Measurements from ENCODE around the gene SIPA1L3.

Gene SIPA1L3

GRCh38 chr19:38162094-38162493 is 255.1 kb downstream of the SIPA1L3 start:
- 87 to 88% methylated on average over 5 of the region's 5 CpGs for WGBS, 2 experiments
- H3K4me3 ChIP-seq (ENCODE audit: insufficient read depth, low read depth, low read length): no peak overlapping the region

GRCh38 chr19:38162632-38163031 is 255.6 kb downstream of the SIPA1L3 start:
- H3K4me1 ChIP-seq (ENCODE audit: control insufficient read depth, insufficient read depth, low read length): no peaks in the 10 kb centered on the region
- H3K9me3 ChIP-seq (ENCODE audit: control insufficient read depth, low read length): no peaks in the 10 kb centered on the region
- H3K27me3 ChIP-seq (ENCODE audit: control insufficient read depth, insufficient read depth, low read length, poor library complexity, severe bottlenecking): no peaks in the 10 kb centered on the region
- peaks cover 20% of the 10 kb centered on the region for H3K36me3 ChIP-seq (ENCODE audit: control insufficient read depth, insufficient read depth, low read length)
- WGBS, 2 experiments: 94 to 95% methylated on average over 7 of the region's 7 CpGs
- H3K4me3 ChIP-seq (ENCODE audit: insufficient read depth, low read depth, low read length): no peak overlapping the region
- H3K27ac ChIP-seq (ENCODE audit: insufficient read depth, low read depth, low read length, poor library complexity, severe bottlenecking): no peak overlapping the region

More at GRCh38 chr19:38162094-38162493, 255.1 kb downstream of the SIPA1L3 start:
- peaks cover 20% of the 10 kb centered on the region for H3K36me3 ChIP-seq (ENCODE audit: control insufficient read depth, insufficient read depth, low read length)
- no peak overlapping the region for H3K27ac ChIP-seq (ENCODE audit: insufficient read depth, low read depth, low read length, poor library complexity, severe bottlenecking)
- H3K27me3 ChIP-seq (ENCODE audit: control insufficient read depth, insufficient read depth, low read length, poor library complexity, severe bottlenecking): no peaks in the 10 kb centered on the region
- no peaks in the 10 kb centered on the region for H3K9me3 ChIP-seq (ENCODE audit: control insufficient read depth, low read length)
- no peaks in the 10 kb centered on the region for H3K4me1 ChIP-seq (ENCODE audit: control insufficient read depth, insufficient read depth, low read length)

GRCh38 chr19:38163419-38164290 is 256.6 kb downstream of the SIPA1L3 start:
- WGBS, 2 experiments: 95 to 96% methylated on average over 23 of the region's 23 CpGs
- no peak overlapping the region for H3K4me3 ChIP-seq (ENCODE audit: insufficient read depth, low read depth, low read length)
- H3K9me3 ChIP-seq (ENCODE audit: control insufficient read depth, low read length): no peaks in the 10 kb centered on the region
- H3K36me3 ChIP-seq (ENCODE audit: control insufficient read depth, insufficient read depth, low read length): peaks cover 20% of the 10 kb centered on the region
- H3K27ac ChIP-seq (ENCODE audit: insufficient read depth, low read depth, low read length, poor library complexity, severe bottlenecking): no peak overlapping the region
- no peaks in the 10 kb centered on the region for H3K27me3 ChIP-seq (ENCODE audit: control insufficient read depth, insufficient read depth, low read length, poor library complexity, severe bottlenecking)
- no peaks in the 10 kb centered on the region for H3K4me1 ChIP-seq (ENCODE audit: control insufficient read depth, insufficient read depth, low read length)

GRCh38 chr19:38164526-38164925 is 257.5 kb downstream of the SIPA1L3 start:
- Histone ChIP-seq H3K9me3 (ENCODE audit: control insufficient read depth, low read length) (no peaks in the 10 kb centered on the region), H3K27me3 (ENCODE audit: control insufficient read depth, insufficient read depth, low read length, poor library complexity, severe bottlenecking) (no peaks in the 10 kb centered on the region), H3K27ac (ENCODE audit: insufficient read depth, low read depth, low read length, poor library complexity, severe bottlenecking) (no peak overlapping the region), H3K4me1 (ENCODE audit: control insufficient read depth, insufficient read depth, low read length) (peaks cover under 1% of the 10 kb centered on the region), H3K4me3 (ENCODE audit: insufficient read depth, low read depth, low read length) (no peak overlapping the region), H3K36me3 (ENCODE audit: control insufficient read depth, insufficient read depth, low read length) (peaks cover 20% of the 10 kb centered on the region)
- 93% methylated on average over 25 of the region's 25 CpGs for WGBS, 2 experiments

- H3K27me3 ChIP-seq (ENCODE audit: control insufficient read depth, insufficient read depth, low read length, poor library complexity, severe bottlenecking): no peaks in the 10 kb centered on the region
Measured at GRCh38 chr19:38165335-38165734, 258.3 kb downstream of the SIPA1L3 start.

DNA sequence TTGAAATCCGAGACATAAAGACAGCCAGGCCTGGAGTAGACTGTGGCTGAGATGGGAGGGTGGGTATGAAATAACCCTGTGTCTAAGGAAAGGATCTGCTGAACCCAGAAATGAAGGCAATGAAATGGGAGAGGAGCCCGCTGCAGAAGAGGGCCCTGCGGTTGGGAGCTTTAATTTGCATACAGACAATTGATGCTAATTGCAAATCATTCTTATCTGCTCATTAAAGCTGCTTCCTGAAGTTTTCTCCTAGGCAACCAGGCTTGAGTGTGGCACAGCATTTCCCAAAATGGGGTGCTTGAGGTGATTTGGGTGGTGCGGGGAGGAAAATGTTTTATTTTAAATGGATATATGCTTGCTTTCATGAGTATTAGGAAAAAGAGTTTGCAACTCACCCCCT is 261.6 kb downstream of the SIPA1L3 start:
- H3K4me3 ChIP-seq (ENCODE audit: insufficient read depth, low read depth, low read length): no peak overlapping the region
- peaks cover 5% of the 10 kb centered on the region for H3K4me1 ChIP-seq (ENCODE audit: control insufficient read depth, insufficient read depth, low read length)
- H3K27me3 ChIP-seq (ENCODE audit: control insufficient read depth, insufficient read depth, low read length, poor library complexity, severe bottlenecking): no peaks in the 10 kb centered on the region
- H3K36me3 ChIP-seq (ENCODE audit: control insufficient read depth, insufficient read depth, low read length): peaks cover 3% of the 10 kb centered on the region
- no peaks in the 10 kb centered on the region for H3K9me3 ChIP-seq (ENCODE audit: control insufficient read depth, low read length)
- 63 to 70% methylated on average over 4 of the region's 4 CpGs for WGBS, 2 experiments
- no peak overlapping the region for H3K27ac ChIP-seq (ENCODE audit: insufficient read depth, low read depth, low read length, poor library complexity, severe bottlenecking)

More at GRCh38 chr19:38165335-38165734, 258.3 kb downstream of the SIPA1L3 start:
- 95 to 98% methylated on average over 6 of the region's 6 CpGs for WGBS, 2 experiments
- H3K27ac ChIP-seq (ENCODE audit: insufficient read depth, low read depth, low read length, poor library complexity, severe bottlenecking): no peak overlapping the region
- H3K4me1 ChIP-seq (ENCODE audit: control insufficient read depth, insufficient read depth, low read length): peaks cover 5% of the 10 kb centered on the region
- no peaks in the 10 kb centered on the region for H3K9me3 ChIP-seq (ENCODE audit: control insufficient read depth, low read length)
- no peak overlapping the region for H3K4me3 ChIP-seq (ENCODE audit: insufficient read depth, low read depth, low read length)
- H3K36me3 ChIP-seq (ENCODE audit: control insufficient read depth, insufficient read depth, low read length): peaks cover 20% of the 10 kb centered on the region

- H3K27ac ChIP-seq (ENCODE audit: insufficient read depth, low read depth, low read length, poor library complexity, severe bottlenecking): no peak overlapping the region
- no peaks in the 10 kb centered on the region for H3K9me3 ChIP-seq (ENCODE audit: control insufficient read depth, low read length)
- peaks cover 5% of the 10 kb centered on the region for H3K4me1 ChIP-seq (ENCODE audit: control insufficient read depth, insufficient read depth, low read length)
- WGBS, 2 experiments: 72 to 77% methylated on average over 12 of the region's 12 CpGs
- H3K4me3 ChIP-seq (ENCODE audit: insufficient read depth, low read depth, low read length): no peak overlapping the region
- H3K27me3 ChIP-seq (ENCODE audit: control insufficient read depth, insufficient read depth, low read length, poor library complexity, severe bottlenecking): no peaks in the 10 kb centered on the region
- peaks cover 3% of the 10 kb centered on the region for H3K36me3 ChIP-seq (ENCODE audit: control insufficient read depth, insufficient read depth, low read length)
Measured at GRCh38 chr19:38170334-38170733, 263.3 kb downstream of the SIPA1L3 start.

DNA sequence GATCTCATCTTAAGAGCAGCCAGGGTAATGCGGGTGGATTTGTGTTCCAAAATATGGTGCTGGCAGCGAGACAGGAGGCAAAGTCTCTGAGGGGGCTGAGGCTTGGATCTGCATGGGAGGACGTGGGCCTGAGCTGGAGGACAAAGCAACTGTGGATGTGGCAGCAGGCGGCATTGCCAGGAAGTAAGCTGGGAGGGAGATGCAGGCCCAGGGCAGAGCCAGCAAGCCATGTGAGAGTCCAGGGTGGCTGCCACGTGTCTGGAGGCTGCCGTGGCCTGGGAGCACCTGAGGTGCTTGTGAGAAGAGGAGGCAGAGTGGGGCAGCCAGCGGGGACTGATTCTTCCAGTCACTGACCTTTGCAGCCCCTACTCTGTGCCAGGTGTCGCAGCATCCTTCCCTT is 265.0 kb downstream of the SIPA1L3 start:
- Histone ChIP-seq H3K9me3 (ENCODE audit: control insufficient read depth, low read length) (no peaks in the 10 kb centered on the region), H3K27me3 (ENCODE audit: control insufficient read depth, insufficient read depth, low read length, poor library complexity, severe bottlenecking) (no peaks in the 10 kb centered on the region), H3K27ac (ENCODE audit: insufficient read depth, low read depth, low read length, poor library complexity, severe bottlenecking) (no peak overlapping the region), H3K36me3 (ENCODE audit: control insufficient read depth, insufficient read depth, low read length) (no peaks in the 10 kb centered on the region), H3K4me3 (ENCODE audit: insufficient read depth, low read depth, low read length) (no peak overlapping the region), H3K4me1 (ENCODE audit: control insufficient read depth, insufficient read depth, low read length) (peaks cover 5% of the 10 kb centered on the region)
- WGBS, 2 experiments: 92 to 95% methylated on average over 8 of the region's 8 CpGs

GRCh38 chr19:38173291-38174041 is 266.5 kb downstream of the SIPA1L3 start:
- Histone ChIP-seq H3K4me1 (ENCODE audit: control insufficient read depth, insufficient read depth, low read length) (peaks cover 5% of the 10 kb centered on the region), H3K27me3 (ENCODE audit: control insufficient read depth, insufficient read depth, low read length, poor library complexity, severe bottlenecking) (no peaks in the 10 kb centered on the region), H3K4me3 (ENCODE audit: insufficient read depth, low read depth, low read length) (no peak overlapping the region), H3K9me3 (ENCODE audit: control insufficient read depth, low read length) (no peaks in the 10 kb centered on the region), H3K27ac (ENCODE audit: insufficient read depth, low read depth, low read length, poor library complexity, severe bottlenecking) (no peak overlapping the region), H3K36me3 (ENCODE audit: control insufficient read depth, insufficient read depth, low read length) (no peaks in the 10 kb centered on the region)
- 93 to 94% methylated on average over 22 of the region's 22 CpGs for WGBS, 2 experiments

DNA sequence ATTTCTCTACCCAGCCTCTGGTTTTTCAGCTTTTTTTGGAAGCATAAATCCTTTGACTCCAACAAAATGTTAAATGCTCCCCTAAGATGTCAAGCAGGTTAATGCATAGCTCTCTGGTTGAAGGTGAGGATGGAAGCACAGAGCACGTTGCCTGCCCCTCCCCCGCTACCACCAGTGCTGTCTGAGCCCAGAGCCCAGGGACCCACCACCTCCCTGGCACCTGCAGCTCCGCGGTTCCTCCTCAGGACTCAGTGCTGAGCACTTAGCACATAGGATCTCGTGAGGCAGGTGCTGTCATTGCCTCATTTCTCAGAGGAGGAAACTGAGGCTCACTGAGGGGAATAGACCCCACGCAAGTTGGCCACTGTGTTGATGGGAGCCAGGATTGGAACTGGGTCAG is 268.4 kb downstream of the SIPA1L3 start:
- Histone ChIP-seq H3K4me3 (ENCODE audit: insufficient read depth, low read depth, low read length) (no peak overlapping the region), H3K4me1 (ENCODE audit: control insufficient read depth, insufficient read depth, low read length) (no peaks in the 10 kb centered on the region), H3K27ac (ENCODE audit: insufficient read depth, low read depth, low read length, poor library complexity, severe bottlenecking) (no peak overlapping the region), H3K27me3 (ENCODE audit: control insufficient read depth, insufficient read depth, low read length, poor library complexity, severe bottlenecking) (no peaks in the 10 kb centered on the region), H3K9me3 (ENCODE audit: control insufficient read depth, low read length) (no peaks in the 10 kb centered on the region), H3K36me3 (ENCODE audit: control insufficient read depth, insufficient read depth, low read length) (no peaks in the 10 kb centered on the region)
- WGBS, 2 experiments: 85 to 87% methylated on average over 6 of the region's 6 CpGs
